ENCODE results near the gene ALDH5A1. TPM values are rescaled to one million over a fixed set of nuclear protein-coding genes. Genes with fewer than 3 reads are reported as not detected.

The ALDH5A1 gene
- total RNA-seq, 1 donor from 2014 or later: 27.6 TPM

DNA sequence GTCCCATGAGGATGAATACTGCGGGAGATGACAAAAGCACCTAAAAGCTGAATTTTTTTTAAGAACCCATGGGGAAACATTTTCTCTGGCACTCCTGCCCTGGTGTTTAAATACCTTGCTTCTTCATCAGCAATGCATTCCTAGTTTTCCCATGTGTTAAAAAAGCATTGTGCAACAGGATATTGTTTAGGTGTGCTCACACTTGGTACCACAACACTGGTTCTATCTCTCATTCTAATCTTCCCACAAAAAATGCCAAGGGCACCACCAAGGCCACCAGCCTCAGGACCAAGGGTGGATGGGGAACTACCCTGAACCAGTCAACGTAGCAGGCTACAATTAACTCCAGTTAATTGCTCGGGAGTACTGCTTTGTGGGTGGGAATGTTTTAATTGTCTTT is 50.9 kb downstream of the ALDH5A1 start:
- Histone ChIP-seq H3K27me3 (ENCODE audit: low read depth) (peaks cover 31% of the 10 kb centered on the region), H3K9me3 (replicated peaks) (no peaks in the 10 kb centered on the region), H3K4me3 (no peak overlapping the region), H3K4me1 (peaks cover 8% of the 10 kb centered on the region), H3K27ac (replicated peaks) (no peak overlapping the region), H3K36me3 (no peaks in the 10 kb centered on the region)
- no peak for TF ChIP-seq CTCF (IDR thresholded peaks at IDR 0.05; ENCODE audit: borderline replicate concordance)
- DNase-seq: no peak
- intact Hi-C loops (cut with micrococcal nuclease): no loop called here

DNA sequence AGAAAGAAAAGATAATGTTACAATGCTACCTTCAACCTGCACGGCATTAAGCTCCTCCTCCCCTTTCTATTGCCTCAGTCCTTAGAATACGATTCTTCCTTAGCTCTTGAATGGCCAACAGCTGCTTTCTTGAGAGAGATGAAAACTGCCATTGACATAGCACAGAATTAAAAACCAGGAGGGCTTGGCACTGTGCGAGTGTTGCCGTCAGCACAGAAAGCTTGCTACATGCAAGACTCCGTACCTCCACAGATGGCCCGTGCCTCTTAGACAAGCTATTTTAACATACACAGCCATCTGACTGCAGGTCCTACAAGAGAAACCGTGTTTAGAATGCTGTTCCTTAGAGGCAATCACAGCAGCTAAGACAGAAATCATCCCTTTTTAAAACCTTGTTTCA is 51.7 kb downstream of the ALDH5A1 start:
- no peak for DNase-seq
- Histone ChIP-seq H3K27ac (replicated peaks) (no peak overlapping the region), H3K27me3 (ENCODE audit: low read depth) (peaks cover 31% of the 10 kb centered on the region), H3K4me1 (peaks cover 8% of the 10 kb centered on the region), H3K9me3 (replicated peaks) (no peaks in the 10 kb centered on the region), H3K36me3 (no peaks in the 10 kb centered on the region), H3K4me3 (no peak overlapping the region)
- no peak for TF ChIP-seq CTCF (IDR thresholded peaks at IDR 0.05; ENCODE audit: borderline replicate concordance)
- intact Hi-C loops (cut with micrococcal nuclease): no loop called here

DNA sequence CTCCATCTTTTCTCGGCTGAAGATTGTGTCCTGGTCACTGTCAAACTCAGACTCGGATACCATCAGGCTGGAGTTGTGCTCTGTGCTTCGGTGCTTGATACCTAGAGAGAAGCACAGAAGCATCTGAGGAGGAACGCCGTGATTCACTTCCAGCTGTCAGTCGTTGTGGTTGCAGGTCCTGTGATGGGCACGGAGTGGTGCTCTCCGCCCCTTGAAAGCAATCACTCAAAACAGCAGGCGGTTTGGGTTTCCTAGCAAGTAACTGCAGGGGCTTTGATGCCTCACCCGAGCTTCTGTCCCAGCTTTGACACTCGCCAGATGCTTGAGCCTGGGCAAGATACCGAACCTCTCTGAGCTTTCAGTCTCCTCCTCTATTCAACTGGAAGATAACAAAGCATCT is 52.5 kb downstream of the ALDH5A1 start:
- intact Hi-C loops (cut with micrococcal nuclease): no loop called here
- TF ChIP-seq CTCF (IDR thresholded peaks at IDR 0.05; ENCODE audit: borderline replicate concordance): no peak
- no peak overlapping the region for H3K27ac ChIP-seq (replicated peaks)
- H3K36me3 ChIP-seq: no peaks in the 10 kb centered on the region
- H3K4me1 ChIP-seq: peaks cover 8% of the 10 kb centered on the region
- H3K9me3 ChIP-seq (replicated peaks): no peaks in the 10 kb centered on the region
- no peak for DNase-seq
- peaks cover 31% of the 10 kb centered on the region for H3K27me3 ChIP-seq (ENCODE audit: low read depth)
- no peak overlapping the region for H3K4me3 ChIP-seq

- intact Hi-C loops (cut with micrococcal nuclease): no loop called here
Observed at GRCh38 chr6:24549158-24549557, 54.4 kb downstream of the ALDH5A1 start.

DNA sequence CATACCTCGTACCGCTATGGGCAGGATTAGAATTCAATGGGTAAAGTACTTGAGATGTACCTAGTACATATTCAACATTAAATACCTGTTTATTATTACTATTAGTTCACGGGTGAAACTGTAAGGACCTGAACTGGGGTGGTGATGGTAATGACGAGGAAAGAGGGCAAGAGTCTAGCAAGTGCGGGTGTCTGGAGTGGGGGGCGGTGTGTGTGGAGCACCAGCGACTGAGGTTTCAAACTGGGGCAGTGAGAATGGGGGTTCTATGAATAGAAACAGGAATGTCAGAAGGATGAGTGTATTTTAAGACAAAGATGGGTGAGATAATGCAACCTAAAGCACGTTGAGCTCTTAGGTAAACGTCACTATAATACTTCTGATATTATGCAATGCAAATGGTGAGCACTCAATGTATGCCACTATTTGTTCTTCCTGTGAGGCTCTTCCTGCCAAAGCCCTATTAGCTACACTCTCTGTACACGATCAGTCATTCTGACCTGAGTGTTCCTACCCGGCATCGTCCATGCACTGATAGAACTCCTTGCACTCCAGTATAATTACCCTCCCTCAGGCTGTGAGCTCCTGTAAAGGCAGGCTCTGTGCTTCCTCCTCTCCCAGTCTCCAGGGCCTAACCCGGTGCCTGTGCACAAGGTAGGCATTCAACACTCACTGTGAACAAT is 55.0 kb downstream of the ALDH5A1 start:
- intact Hi-C loops (cut with micrococcal nuclease): no loop called here
- H3K27me3 ChIP-seq (ENCODE audit: low read depth): peaks cover 31% of the 10 kb centered on the region
- H3K9me3 ChIP-seq (replicated peaks): no peaks in the 10 kb centered on the region
- no peak overlapping the region for H3K4me3 ChIP-seq
- TF ChIP-seq CTCF (IDR thresholded peaks at IDR 0.05; ENCODE audit: borderline replicate concordance): no peak
- H3K4me1 ChIP-seq: peaks cover 8% of the 10 kb centered on the region
- no peak overlapping the region for H3K27ac ChIP-seq (replicated peaks)
- H3K36me3 ChIP-seq: no peaks in the 10 kb centered on the region
- DNase-seq: no peak

More at GRCh38 chr6:24549158-24549557, 54.4 kb downstream of the ALDH5A1 start:
- no peak overlapping the region for H3K27ac ChIP-seq (replicated peaks)
- no peaks in the 10 kb centered on the region for H3K9me3 ChIP-seq (replicated peaks)
- H3K4me3 ChIP-seq: no peak overlapping the region
- DNase-seq: no peak
- H3K27me3 ChIP-seq (ENCODE audit: low read depth): peaks cover 31% of the 10 kb centered on the region
- TF ChIP-seq CTCF (IDR thresholded peaks at IDR 0.05; ENCODE audit: borderline replicate concordance): no peak
- H3K36me3 ChIP-seq: no peaks in the 10 kb centered on the region
- peaks cover 8% of the 10 kb centered on the region for H3K4me1 ChIP-seq
